HepG2 (cell line): Measurements from ENCODE around the gene TEX13D.

Experiments used
- CEBPB ChIP-seq: IDR thresholded peaks from 2 replicates; pipeline ENCODE4 v1.6.1; 2011; ENCODE audit warnings: low read depth, low read length, improper control_type of control experiment, borderline replicate concordance
- NCOA1 ChIP-seq: sonication (generic); formaldehyde crosslinking; IDR thresholded peaks from 2 replicates; pipeline ENCODE4 v1.9.0; 2021; ENCODE audit warnings: missing genetic modification reagents
- POLR2AphosphoS5 ChIP-seq: IDR thresholded peaks from 2 replicates; pipeline ENCODE4 v1.6.1; 2012; ENCODE audit warnings: low read depth, low read length
- RFX5 ChIP-seq: IDR thresholded peaks from 2 replicates; pipeline ENCODE4 v1.6.1; 2011; ENCODE audit warnings: low read depth, low read length, improper control_type of control experiment
- YY1 ChIP-seq: IDR thresholded peaks from 2 replicates; pipeline ENCODE4 v1.6.1; 2011; ENCODE audit warnings: low read length, low read depth, moderate library complexity, mild to moderate bottlenecking; ENCODE audit not compliant: insufficient read depth, insufficient replicate concordance
- ZNF138 ChIP-seq: sonication (generic); formaldehyde crosslinking; IDR thresholded peaks from 2 replicates; pipeline ENCODE4 v1.5.0; 2020; ENCODE audit warnings: mild to moderate bottlenecking, low read depth, missing genetic modification reagents
- ZNF317 ChIP-seq: sonication (generic); formaldehyde crosslinking; IDR thresholded peaks from 2 replicates; pipeline ENCODE4 v1.5.0; 2020; ENCODE audit warnings: mild to moderate bottlenecking, missing genetic modification reagents
- ZNF501 ChIP-seq: sonication (generic); formaldehyde crosslinking; IDR thresholded peaks from 2 replicates; pipeline ENCODE4 v1.5.1; 2020; ENCODE audit warnings: mild to moderate bottlenecking, moderate library complexity, missing genetic modification reagents
- TF ChIP-seq, protein P1 (sequence below): sonication (generic); formaldehyde crosslinking; IDR thresholded peaks from 2 replicates; pipeline ENCODE4 v1.4.0; 2020; ENCODE audit warnings: missing genetic modification reagents

DNA sequence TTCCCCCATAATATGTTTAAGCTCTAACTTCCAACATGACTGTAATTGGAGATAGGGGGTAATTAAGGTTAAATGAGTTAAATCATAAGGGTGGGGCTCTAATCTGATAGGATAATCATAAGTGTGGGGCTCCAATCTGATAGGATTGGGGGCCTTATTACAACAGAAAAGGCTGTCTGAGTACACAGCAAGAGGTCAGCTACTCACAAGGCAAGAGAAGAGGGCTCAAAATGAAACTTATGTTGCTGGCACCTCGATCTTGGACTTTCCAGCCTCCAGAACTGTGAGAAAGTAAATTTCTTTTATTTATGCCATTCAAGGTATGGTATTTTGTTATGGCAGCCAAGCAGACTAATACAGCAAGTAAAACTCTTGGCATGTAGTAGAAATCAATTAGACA lies 30.3 kb downstream of the TEX13D start:
- TF ChIP-seq RFX5 = no peak
- TF ChIP-seq ZNF138 (CRISPR knock-in tag) = no peak
- no peak for TF ChIP-seq NCOA1 (CRISPR knock-in tag)
- TF ChIP-seq POLR2AphosphoS5 = no peak
- TF ChIP-seq, protein P1, sequence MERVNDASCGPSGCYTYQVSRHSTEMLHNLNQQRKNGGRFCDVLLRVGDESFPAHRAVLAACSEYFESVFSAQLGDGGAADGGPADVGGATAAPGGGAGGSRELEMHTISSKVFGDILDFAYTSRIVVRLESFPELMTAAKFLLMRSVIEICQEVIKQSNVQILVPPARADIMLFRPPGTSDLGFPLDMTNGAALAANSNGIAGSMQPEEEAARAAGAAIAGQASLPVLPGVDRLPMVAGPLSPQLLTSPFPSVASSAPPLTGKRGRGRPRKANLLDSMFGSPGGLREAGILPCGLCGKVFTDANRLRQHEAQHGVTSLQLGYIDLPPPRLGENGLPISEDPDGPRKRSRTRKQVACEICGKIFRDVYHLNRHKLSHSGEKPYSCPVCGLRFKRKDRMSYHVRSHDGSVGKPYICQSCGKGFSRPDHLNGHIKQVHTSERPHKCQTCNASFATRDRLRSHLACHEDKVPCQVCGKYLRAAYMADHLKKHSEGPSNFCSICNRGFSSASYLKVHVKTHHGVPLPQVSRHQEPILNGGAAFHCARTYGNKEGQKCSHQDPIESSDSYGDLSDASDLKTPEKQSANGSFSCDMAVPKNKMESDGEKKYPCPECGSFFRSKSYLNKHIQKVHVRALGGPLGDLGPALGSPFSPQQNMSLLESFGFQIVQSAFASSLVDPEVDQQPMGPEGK (CRISPR knock-in tag) = no peak
- no peak for TF ChIP-seq ZNF501 (CRISPR knock-in tag)
- no peak for TF ChIP-seq YY1
- TF ChIP-seq CEBPB = no peak
- no peak for TF ChIP-seq ZNF317 (CRISPR knock-in tag)
